Measurements from ENCODE around the gene GNA12. TPM values are rescaled to one million over a fixed set of nuclear protein-coding genes. Genes with fewer than 3 reads are reported as not detected.
A peak's percentile ranks its signal among the peaks of the same experiment; 100 is the strongest.

Gene GNA12
- total RNA-seq, 1 donor from 2014 or later, result 12.1 TPM

GRCh38 chr7:2864204-2864985 is 20.3 kb upstream of the GNA12 start:
- DNase-seq (ENCODE audit: low read depth), result peak; percentile 45
- no peak for FAIRE-seq
- H3K4me3 ChIP-seq (ENCODE audit: low read depth, low read length), result no peak overlapping the region
- H3K36me3 ChIP-seq (ENCODE audit: control insufficient read depth, insufficient read depth, low read length), result no peaks in the 10 kb centered on the region
- H3K27me3 ChIP-seq (ENCODE audit: control insufficient read depth, insufficient read depth, low read length), result no peaks in the 10 kb centered on the region
- TF ChIP-seq CTCF (IDR thresholded peaks at IDR 0.05; ENCODE audit: insufficient read depth, low read length, severe bottlenecking), result no peak

GRCh38 chr7:2863461-2864066 is 19.5 kb upstream of the GNA12 start:
- H3K27me3 ChIP-seq (ENCODE audit: control insufficient read depth, insufficient read depth, low read length), result no peaks in the 10 kb centered on the region
- FAIRE-seq, result peak; percentile 86
- H3K4me3 ChIP-seq (ENCODE audit: low read depth, low read length), result no peak overlapping the region
- no peak for TF ChIP-seq CTCF (IDR thresholded peaks at IDR 0.05; ENCODE audit: insufficient read depth, low read length, severe bottlenecking)
- no peaks in the 10 kb centered on the region for H3K36me3 ChIP-seq (ENCODE audit: control insufficient read depth, insufficient read depth, low read length)
- DNase-seq (ENCODE audit: low read depth), result peak; percentile 89

DNA sequence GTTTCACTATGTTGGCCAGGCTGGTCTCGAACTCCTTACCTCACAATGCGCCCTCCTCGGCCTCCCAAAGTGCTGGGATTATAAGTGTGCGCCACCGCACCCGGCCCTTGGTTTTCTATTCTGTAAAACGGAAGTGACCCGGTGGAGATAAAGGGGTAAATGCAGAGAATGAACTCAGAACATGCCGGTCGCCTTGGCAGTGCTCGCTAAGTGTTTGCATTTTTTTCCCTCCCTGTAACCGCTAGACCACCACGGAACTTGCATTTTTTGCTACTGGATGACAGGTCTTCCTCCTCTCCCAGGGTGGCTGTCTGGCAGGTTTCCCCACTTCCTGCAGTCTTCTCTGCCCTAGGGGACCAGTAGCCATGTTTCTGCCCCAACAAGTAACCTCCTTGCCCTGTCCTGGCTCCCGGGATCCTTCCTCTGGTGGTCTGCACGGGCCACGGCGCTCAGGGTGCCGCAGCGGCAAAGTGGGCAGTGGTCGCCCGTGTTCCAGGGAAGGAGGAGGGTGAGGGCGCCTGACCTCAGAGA is 18.8 kb upstream of the GNA12 start:
- Histone ChIP-seq H3K27me3 (ENCODE audit: control insufficient read depth, insufficient read depth, low read length) (no peaks in the 10 kb centered on the region), H3K4me3 (ENCODE audit: low read depth, low read length) (no peak overlapping the region), H3K36me3 (ENCODE audit: control insufficient read depth, insufficient read depth, low read length) (no peaks in the 10 kb centered on the region)
- DNase-seq (ENCODE audit: low read depth) (no peak), FAIRE-seq (no peak)
- no peak for TF ChIP-seq CTCF (IDR thresholded peaks at IDR 0.05; ENCODE audit: insufficient read depth, low read length, severe bottlenecking)

DNA sequence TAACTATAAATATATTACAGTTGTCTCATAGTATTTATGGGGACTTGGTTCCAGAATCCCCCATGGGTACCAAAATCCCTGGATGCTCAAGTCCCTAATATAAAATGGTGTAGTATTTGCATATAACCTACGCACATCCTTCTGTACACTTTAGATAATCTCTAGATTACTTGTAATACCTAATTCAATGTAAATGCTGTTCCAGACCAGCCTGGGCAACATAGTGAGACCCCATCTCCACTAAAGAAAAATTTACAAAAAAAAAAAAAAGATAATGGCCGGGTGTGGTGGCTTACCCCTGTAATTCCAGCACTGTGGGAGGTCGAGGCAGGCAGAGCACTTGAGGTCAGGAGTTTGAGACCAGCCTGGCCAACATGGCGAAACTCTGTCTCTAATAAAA is 17.4 kb upstream of the GNA12 start:
- DNase-seq (ENCODE audit: low read depth), result no peak
- no peak for FAIRE-seq
- no peak overlapping the region for H3K4me3 ChIP-seq (ENCODE audit: low read depth, low read length)
- no peak for TF ChIP-seq CTCF (IDR thresholded peaks at IDR 0.05; ENCODE audit: insufficient read depth, low read length, severe bottlenecking)
- H3K36me3 ChIP-seq (ENCODE audit: control insufficient read depth, insufficient read depth, low read length), result no peaks in the 10 kb centered on the region
- H3K27me3 ChIP-seq (ENCODE audit: control insufficient read depth, insufficient read depth, low read length), result no peaks in the 10 kb centered on the region

DNA sequence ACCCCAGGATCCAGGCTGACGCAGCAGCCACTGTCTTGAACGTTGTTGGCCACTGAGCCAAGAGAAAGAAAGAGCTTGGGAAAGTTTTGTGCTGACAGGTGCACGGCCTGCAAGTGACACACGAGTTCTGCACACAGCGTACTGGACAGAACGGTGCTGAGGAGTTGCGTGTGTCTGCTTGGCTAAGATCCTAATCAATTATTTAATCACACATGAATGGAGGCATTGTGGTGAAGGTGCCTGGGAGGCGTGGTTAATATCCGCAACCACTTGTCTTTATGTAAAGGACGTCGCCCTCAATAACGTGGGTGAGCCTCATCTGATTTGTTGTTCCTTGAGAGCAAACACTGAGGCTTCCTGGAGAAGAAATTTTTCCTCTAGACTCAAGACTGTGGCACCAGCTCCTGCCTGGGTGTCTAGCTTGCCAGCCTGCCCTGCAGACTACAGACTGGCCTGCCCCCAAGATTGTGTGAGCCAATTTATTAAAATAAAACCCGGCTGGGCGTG is 16.6 kb upstream of the GNA12 start:
- FAIRE-seq (peak; percentile 88), DNase-seq (ENCODE audit: low read depth) (peak; percentile 40)
- Histone ChIP-seq H3K27me3 (ENCODE audit: control insufficient read depth, insufficient read depth, low read length) (no peaks in the 10 kb centered on the region), H3K36me3 (ENCODE audit: control insufficient read depth, insufficient read depth, low read length) (no peaks in the 10 kb centered on the region), H3K4me3 (ENCODE audit: low read depth, low read length) (no peak overlapping the region)
- TF ChIP-seq CTCF (IDR thresholded peaks at IDR 0.05; ENCODE audit: insufficient read depth, low read length, severe bottlenecking), result no peak
